Activated CD4-positive, alpha-beta T cell treated with anti-CD3 and anti-CD28 coated beads for 24 hours (primary cell): ENCODE data around the gene GTF2H2C_2.
A peak's percentile ranks its signal among the peaks of the same experiment; 100 is the strongest.
"Not testable (repeated sequence)": the region's sequence is repeated elsewhere in the genome, so short reads cannot be mapped to it uniquely, and the experiment has no call there.

Experiments
- DNase-seq, 2 donors: peaks; one replicate each; pipeline ENCODE4 v3.0.0-alpha.2; 2020; ENCODE audit warnings: low read depth in 2 of 2

Gene GTF2H2C_2

DNA sequence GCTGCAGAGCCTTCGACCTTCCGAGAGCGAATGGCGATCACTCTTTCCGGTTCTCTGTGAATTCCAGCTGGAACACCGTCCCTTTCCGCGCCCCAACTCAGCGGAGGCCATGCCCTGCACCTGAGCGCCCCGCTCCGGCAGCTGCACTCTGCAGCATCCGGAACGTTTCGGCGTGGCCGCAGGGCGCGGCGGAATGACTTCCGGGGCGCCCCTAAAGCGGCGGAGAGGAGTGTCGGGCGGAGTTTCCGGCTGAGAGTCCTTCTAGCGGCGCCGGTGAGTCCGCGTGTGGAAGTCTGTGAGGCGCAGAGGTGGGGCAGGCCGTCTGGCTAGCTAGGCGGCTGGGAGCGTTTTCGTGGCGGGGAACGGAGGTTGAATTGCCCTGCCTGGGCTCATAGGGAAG is at the start of gene GTF2H2C_2:
Gene GTF2H2C_2 (plus strand): TSS at position 252 of the 400 bp plus-strand sequence.
- not testable (repeated sequence) for DNase-seq

DNA sequence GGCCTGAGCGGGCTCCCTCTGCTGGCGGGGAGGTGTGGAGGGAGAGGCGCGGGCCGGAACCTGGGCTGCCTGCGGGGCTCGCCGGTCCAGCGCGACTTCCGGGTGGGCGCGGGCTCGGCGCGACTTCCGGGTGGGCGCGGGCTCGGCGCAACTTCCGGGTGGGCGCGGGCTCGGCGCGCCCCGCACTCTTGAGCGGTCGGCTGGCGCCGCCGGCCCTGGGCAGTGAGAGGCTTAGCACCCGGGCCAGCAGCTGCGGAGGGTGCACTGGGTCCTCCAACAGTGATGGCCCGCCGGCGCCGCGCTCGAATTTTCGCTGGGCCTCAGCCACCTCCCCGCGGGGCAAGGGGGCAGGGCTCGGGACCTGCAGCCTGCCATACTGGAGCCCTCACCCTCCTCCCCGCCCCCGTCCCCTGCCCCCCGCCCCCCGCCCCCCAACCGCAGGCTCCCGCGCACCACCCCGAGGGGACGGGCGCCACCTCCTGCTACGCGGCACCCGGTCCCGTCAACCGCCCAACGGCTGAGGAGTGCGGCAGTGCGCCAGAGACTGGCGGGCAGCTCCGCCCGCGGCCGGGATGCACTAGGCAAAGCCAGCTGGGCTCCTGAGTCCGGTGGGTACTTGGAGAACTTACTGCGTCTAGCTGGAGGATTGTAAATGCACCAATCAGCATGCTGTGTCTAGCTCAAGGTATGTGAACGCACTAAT is 14.0 kb upstream of the GTF2H2C_2 start:
- DNase-seq: peak; percentile 34 to 54

DNA sequence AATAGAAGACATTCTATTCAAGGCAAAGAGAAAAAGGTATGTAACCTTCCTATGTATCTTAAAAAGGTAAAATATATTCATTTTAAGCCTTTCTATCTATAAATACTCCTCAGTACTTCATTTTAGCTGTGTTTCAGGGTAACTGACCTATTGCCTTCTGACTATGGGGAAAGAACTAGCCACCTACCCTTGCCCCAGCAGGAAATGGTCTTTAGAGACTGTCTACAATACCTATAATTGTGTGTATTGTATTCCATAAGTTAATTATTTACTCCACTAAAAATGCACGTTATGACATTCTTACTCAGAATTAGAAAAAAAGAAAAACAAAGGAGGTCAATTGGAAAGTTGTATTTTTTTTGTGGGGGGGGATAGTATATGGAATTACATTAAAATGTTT is 6.2 kb downstream of the GTF2H2C_2 start:
- not testable (repeated sequence) for DNase-seq

DNA sequence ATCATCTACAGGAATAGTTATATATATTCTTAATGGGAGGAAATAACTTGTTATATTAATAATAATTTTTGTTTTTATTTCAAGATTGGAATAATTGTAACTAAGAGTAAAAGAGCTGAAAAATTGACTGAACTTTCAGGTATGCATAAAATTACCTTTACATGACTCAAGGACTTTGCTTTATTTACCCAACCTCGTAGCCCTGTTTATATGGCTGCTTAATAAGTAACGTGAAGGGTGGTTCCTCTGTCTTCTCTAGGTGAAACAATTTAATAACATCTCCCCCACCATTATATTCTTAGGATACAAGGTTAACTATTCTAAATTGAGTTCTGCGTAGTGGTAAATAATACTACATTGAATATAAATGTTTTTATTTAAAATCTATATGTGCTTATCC is 8.0 kb downstream of the GTF2H2C_2 start:
- DNase-seq: not testable (repeated sequence)

DNA sequence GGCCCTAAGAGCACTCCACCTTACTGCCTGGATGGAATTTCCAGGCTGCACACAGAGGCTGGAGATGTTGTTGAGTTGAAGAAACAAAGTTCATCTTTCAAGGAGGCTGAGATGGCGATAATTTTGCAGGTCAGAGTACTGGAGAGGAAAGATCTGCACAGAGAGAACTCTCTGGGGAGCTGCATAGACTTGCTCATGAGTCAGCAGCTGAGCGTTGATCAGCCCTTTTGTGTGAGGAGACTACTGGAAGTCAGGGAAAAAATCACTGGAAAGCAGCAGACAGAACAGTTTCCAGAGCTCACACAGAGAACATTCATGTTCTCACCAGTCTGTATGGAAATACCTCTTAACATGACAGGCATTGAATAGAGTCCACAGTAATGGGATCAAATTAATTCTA is 23.4 kb downstream of the GTF2H2C_2 start:
- not testable (repeated sequence) for DNase-seq

DNA sequence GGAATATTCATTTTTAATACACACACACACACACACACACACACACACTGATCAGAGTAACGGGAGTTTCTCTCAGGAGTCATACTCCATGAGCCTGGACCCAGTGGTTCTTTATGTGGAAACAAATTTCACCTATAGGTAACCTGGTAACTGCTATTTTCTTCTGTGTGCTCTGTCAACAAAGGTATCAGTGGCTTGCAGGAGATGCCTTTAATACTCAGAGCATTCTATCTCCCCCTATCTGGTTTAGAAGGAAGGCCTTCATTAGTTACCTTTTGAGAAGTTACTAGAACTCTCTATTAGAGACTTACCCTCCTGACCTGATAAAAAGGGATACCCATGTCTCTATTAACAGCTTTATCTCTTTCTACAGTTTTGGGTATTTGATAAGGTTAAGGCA is 34.4 kb downstream of the GTF2H2C_2 start:
- not testable (repeated sequence) for DNase-seq

DNA sequence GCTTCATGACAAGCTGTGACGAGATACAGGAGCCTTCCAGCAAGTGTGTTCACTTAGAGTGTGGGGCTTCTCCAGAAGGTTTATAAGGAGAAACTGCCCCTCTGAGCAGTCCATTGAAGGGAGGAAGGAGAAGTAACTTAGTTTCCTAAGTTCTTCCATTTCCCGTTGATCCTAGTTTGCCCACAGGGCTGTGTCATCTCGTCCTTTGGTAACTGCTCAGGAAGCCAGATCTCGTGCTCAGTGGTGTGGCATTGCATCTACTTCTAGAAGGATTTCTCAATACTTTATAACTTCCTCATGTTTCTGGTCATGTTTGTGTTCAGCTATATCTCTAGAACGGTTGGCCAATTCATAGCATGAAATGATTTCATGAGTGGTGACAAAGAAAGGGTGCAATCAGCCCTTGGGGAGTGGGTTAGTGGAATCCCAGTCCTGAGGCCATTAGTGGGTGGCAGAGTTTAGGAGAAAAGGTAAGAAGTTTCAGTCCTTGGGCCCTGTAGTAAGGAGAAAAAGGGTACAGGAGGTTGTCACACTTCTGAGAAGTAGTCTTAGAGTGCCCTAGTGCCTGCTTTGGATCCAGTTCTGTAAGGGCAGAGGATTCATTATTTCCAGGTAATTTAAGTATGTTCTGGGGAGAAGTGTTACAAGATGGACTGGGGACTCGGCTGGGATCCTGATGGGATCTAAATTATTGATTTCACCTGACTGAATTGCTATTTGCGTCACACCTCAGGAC is 36.2 kb downstream of the GTF2H2C_2 start:
- not testable (repeated sequence) for DNase-seq

DNA sequence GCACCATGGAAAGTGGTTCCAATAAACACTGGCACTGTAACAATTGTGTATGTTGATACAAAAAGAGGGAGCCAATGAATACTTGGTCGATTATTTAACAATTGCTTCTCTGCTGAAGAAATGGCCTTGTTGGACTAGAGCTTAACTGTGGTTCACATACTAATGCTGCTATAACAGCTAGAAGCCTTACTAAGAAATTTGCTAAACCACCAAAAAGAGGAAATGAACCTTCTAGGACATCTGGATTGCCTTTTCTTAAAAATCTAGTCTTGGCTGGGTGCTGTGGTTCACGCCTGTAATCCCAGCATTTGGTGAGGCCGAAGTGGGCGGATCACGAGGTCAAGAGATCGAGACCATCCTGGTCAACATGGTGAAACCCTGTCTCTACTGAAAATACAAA is 41.9 kb downstream of the GTF2H2C_2 start:
- not testable (repeated sequence) for DNase-seq

DNA sequence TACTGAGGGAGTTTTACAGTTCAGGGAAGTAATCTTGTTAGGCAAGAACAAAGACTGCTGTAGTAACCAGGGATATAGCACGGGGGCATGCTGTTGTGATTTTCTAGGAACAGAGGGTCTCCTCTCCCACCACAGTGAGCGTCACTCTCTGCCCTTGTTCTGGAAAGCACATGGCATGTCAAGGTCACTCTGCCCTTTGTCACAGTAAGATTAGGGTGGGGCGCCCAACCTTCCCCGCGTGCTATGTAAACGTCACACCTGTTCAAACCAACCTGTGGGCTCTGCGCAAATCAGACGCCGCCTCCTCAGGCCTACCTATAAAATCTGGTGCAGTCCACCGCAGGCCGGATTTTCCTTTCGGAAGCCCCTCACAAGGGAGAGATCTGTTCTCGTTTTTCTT is 44.0 kb downstream of the GTF2H2C_2 start:
- not testable (repeated sequence) for DNase-seq

DNA sequence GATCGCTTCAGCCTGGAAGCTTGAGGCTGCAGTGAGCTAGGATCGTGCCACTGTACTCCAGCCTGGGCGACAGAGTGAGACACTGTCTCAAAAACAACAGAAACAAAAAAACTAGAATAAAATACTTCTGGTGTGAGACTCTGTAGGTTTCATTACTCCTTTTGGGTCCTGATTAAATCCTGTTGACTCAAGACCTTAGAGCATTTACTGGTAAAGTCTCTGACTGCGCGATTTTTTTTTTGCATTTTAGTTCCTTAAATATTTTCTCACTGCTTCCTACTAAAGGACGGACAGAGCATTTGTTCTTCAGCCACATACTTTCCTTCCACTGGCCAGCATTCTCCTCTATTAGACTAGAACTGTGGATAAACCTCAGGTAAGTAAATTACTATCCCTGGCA is 46.8 kb downstream of the GTF2H2C_2 start:
- DNase-seq: not testable (repeated sequence)

DNA sequence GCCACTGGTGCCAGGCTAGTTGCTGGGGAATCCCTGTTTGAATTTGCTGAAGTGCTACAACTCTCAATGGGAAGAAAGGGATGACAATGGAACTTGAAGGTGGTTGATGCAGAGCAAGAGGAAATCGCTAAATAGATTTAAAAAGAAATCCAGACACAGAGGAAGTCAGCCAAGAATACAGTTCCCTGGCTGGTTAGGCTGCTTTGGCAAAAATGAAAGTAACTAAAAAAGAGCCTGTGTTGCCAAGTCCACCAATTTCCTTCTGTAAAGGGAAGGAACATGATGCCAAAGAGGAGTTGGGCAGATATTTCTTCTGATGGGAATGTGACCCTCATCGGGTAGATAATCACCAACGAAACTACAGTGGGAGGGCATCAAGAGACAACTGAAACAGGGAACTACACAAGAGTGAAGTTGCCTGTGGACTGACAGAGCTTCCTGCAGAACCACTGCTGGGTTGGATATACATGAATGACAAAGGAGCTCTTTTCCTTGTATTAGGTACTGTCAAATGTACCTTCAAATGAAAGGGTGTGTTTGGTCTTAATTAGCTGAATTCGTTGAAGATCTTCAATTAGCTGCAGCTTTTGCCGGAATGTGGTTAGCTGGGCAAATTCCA is 49.0 kb downstream of the GTF2H2C_2 start:
- not testable (repeated sequence) for DNase-seq

DNA sequence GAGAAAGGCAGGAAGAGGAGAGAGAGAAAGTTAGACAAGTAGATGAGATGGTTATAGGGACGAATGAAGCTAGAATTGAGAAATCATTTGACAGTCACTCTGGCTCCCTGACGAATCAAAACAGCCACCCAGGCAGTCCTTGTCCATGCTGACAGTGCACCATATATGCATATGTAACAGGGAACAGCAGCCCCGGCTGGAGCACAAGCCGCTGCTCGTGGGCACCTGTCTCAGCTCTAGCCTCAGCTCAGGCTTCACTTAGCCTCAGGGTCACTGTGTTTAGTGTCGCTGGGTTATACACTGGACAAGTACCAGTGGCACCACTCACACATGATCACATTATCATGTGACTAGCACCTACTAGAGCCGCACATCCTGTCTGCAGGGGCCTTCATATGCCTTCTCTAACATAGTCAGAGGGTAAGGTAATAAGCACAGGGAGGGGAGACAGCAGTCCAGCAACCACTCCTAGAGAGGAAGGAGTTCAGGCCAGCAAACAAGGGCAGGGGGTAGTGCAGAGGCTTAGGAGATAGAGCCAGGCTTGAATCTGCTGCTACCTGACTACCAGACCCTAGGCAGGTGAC is 54.9 kb downstream of the GTF2H2C_2 start:
- DNase-seq: not testable (repeated sequence)
